SJCRH30 (cell line): Measurements from ENCODE around the gene TECTB. TPM values are rescaled to one million over a fixed set of nuclear protein-coding genes. Genes with fewer than 3 reads are reported as not detected.
A peak's percentile ranks its signal among the peaks of the same experiment; 100 is the strongest.

ENCODE experiments used
- DNase-seq, 2 experiments: peaks; one replicate each; pipeline ENCODE4 v3.0.0-alpha.2; 2015 to 2020
- H3K27ac ChIP-seq: fragments of 250-450 bp; sonication (Bioruptor Pico); 2 replicates; pipeline ENCODE4 v1.5.1; 2020; ENCODE audit warnings: mild to moderate bottlenecking, moderate library complexity
- H3K27me3 ChIP-seq: fragments of 250-450 bp; sonication (Bioruptor Pico); 2 replicates; pipeline ENCODE4 v1.5.1; 2020; ENCODE audit warnings: mild to moderate bottlenecking, moderate library complexity
- H3K36me3 ChIP-seq: fragments of 250-450 bp; sonication (Bioruptor Pico); 2 replicates; pipeline ENCODE4 v1.5.1; 2020; ENCODE audit warnings: mild to moderate bottlenecking, moderate library complexity
- H3K4me1 ChIP-seq: fragments of 250-450 bp; sonication (Bioruptor Pico); 2 replicates; pipeline ENCODE4 v1.5.1; 2020; ENCODE audit warnings: mild to moderate bottlenecking, moderate library complexity
- H3K4me3 ChIP-seq: fragments of 250-450 bp; sonication (Bioruptor Pico); 2 replicates; pipeline ENCODE4 v1.5.1; 2020; ENCODE audit warnings: mild to moderate bottlenecking, moderate library complexity
- H3K9me3 ChIP-seq: fragments of 250-450 bp; sonication (Bioruptor Pico); replicated peaks from 2 replicates; pipeline ENCODE4 v1.5.1; 2020; ENCODE audit warnings: mild to moderate bottlenecking, moderate library complexity
- total RNA-seq: library from RNA; depleted of rRNA; stranded (reverse); fragments of >200 nt; shearing (Covaris generic); gene quantifications from 2 replicates; pipeline ENCODE4 v1.2.3, GENCODE V29; 2014

The TECTB gene
- total RNA-seq, 1 experiment from 2014 or later, result not detected

GRCh38 chr10:112286837-112287818, 3.9 kb downstream of the TECTB start:
- no peaks in the 10 kb centered on the region for H3K9me3 ChIP-seq
- no peaks in the 10 kb centered on the region for H3K4me1 ChIP-seq
- no peak overlapping the region for H3K4me3 ChIP-seq
- no peak overlapping the region for H3K27ac ChIP-seq
- H3K27me3 ChIP-seq, result no peaks in the 10 kb centered on the region; the same call in 1 of the 2 replicates
- H3K36me3 ChIP-seq, result no peaks in the 10 kb centered on the region
- DNase-seq, result peak in 1 of 2 experiments; percentile 8

- H3K36me3 ChIP-seq, result no peaks in the 10 kb centered on the region
- no peaks in the 10 kb centered on the region; the same call in 1 of the 2 replicates for H3K27me3 ChIP-seq
- H3K9me3 ChIP-seq, result no peaks in the 10 kb centered on the region
- H3K4me3 ChIP-seq, result no peak overlapping the region
- no peak overlapping the region for H3K27ac ChIP-seq
- H3K4me1 ChIP-seq, result no peaks in the 10 kb centered on the region
- DNase-seq, result no peak
Measured at GRCh38 chr10:112287844-112288243, 4.6 kb downstream of the TECTB start.

GRCh38 chr10:112288486-112288885, 5.3 kb downstream of the TECTB start:
- no peaks in the 10 kb centered on the region; the same call in 1 of the 2 replicates for H3K27me3 ChIP-seq
- no peaks in the 10 kb centered on the region for H3K36me3 ChIP-seq
- no peak overlapping the region for H3K4me3 ChIP-seq
- H3K4me1 ChIP-seq, result no peaks in the 10 kb centered on the region
- no peak for DNase-seq
- no peaks in the 10 kb centered on the region for H3K9me3 ChIP-seq
- H3K27ac ChIP-seq, result no peak overlapping the region

GRCh38 chr10:112289373-112290053, 6.3 kb downstream of the TECTB start:
- Histone ChIP-seq H3K9me3 (no peaks in the 10 kb centered on the region), H3K27me3 (no peaks in the 10 kb centered on the region; the same call in 1 of the 2 replicates), H3K36me3 (no peaks in the 10 kb centered on the region), H3K27ac (no peak overlapping the region), H3K4me3 (no peak overlapping the region), H3K4me1 (no peaks in the 10 kb centered on the region)
- DNase-seq, result no peak

GRCh38 chr10:112290054-112290373, 6.8 kb downstream of the TECTB start:
- H3K27me3 ChIP-seq, result no peaks in the 10 kb centered on the region; the same call in 1 of the 2 replicates
- no peak for DNase-seq

GRCh38 chr10:112294169-112294568, 11.0 kb downstream of the TECTB start:
- H3K9me3 ChIP-seq, result no peaks in the 10 kb centered on the region
- no peak for DNase-seq
- H3K4me1 ChIP-seq, result no peaks in the 10 kb centered on the region
- H3K36me3 ChIP-seq, result no peaks in the 10 kb centered on the region
- H3K27ac ChIP-seq, result no peak overlapping the region
- no peak overlapping the region for H3K4me3 ChIP-seq
- peaks cover 6% of the 10 kb centered on the region; the same call in 1 of the 2 replicates for H3K27me3 ChIP-seq

More at GRCh38 chr10:112290054-112290373, 6.8 kb downstream of the TECTB start:
- H3K9me3 ChIP-seq, result no peaks in the 10 kb centered on the region
- no peaks in the 10 kb centered on the region for H3K4me1 ChIP-seq
- H3K4me3 ChIP-seq, result no peak overlapping the region
- no peaks in the 10 kb centered on the region for H3K36me3 ChIP-seq
- H3K27ac ChIP-seq, result no peak overlapping the region

- H3K4me3 ChIP-seq, result no peak overlapping the region
- no peak overlapping the region for H3K27ac ChIP-seq
- DNase-seq, result no peak
Measured at GRCh38 chr10:112295853-112296830, 12.9 kb downstream of the TECTB start.

GRCh38 chr10:112296908-112297331, 13.7 kb downstream of the TECTB start:
- no peak for DNase-seq
- Histone ChIP-seq H3K9me3 (no peaks in the 10 kb centered on the region), H3K4me3 (no peak overlapping the region), H3K27ac (no peak overlapping the region), H3K27me3 (peaks cover 6% of the 10 kb centered on the region; the same call in 1 of the 2 replicates), H3K36me3 (no peaks in the 10 kb centered on the region), H3K4me1 (no peaks in the 10 kb centered on the region)

More at GRCh38 chr10:112295853-112296830, 12.9 kb downstream of the TECTB start:
- no peaks in the 10 kb centered on the region for H3K9me3 ChIP-seq
- no peaks in the 10 kb centered on the region for H3K36me3 ChIP-seq
- H3K27me3 ChIP-seq, result peaks cover 6% of the 10 kb centered on the region; the same call in 1 of the 2 replicates
- no peaks in the 10 kb centered on the region for H3K4me1 ChIP-seq

- Histone ChIP-seq H3K27ac (no peak overlapping the region), H3K4me1 (no peaks in the 10 kb centered on the region), H3K9me3 (no peaks in the 10 kb centered on the region), H3K4me3 (no peak overlapping the region), H3K36me3 (no peaks in the 10 kb centered on the region), H3K27me3 (peaks cover 6% of the 10 kb centered on the region; the same call in 1 of the 2 replicates)
- DNase-seq, result no peak
Measured at GRCh38 chr10:112298581-112298980, 15.4 kb downstream of the TECTB start.

GRCh38 chr10:112299456-112299855, 16.3 kb downstream of the TECTB start:
- no peaks in the 10 kb centered on the region for H3K9me3 ChIP-seq
- no peak overlapping the region for H3K4me3 ChIP-seq
- peaks cover 6% of the 10 kb centered on the region; the same call in 1 of the 2 replicates for H3K27me3 ChIP-seq
- H3K4me1 ChIP-seq, result no peaks in the 10 kb centered on the region
- H3K27ac ChIP-seq, result no peak overlapping the region
- DNase-seq, result no peak
- H3K36me3 ChIP-seq, result no peaks in the 10 kb centered on the region

- Histone ChIP-seq H3K4me1 (no peaks in the 10 kb centered on the region), H3K36me3 (no peaks in the 10 kb centered on the region), H3K27ac (no peak overlapping the region), H3K27me3 (peaks cover 6% of the 10 kb centered on the region), H3K9me3 (no peaks in the 10 kb centered on the region), H3K4me3 (no peak overlapping the region)
- no peak for DNase-seq
Measured at GRCh38 chr10:112302335-112302734, 19.1 kb downstream of the TECTB start.

- Histone ChIP-seq H3K4me3 (no peak overlapping the region), H3K36me3 (no peaks in the 10 kb centered on the region), H3K4me1 (no peaks in the 10 kb centered on the region), H3K27ac (no peak overlapping the region), H3K27me3 (peaks cover 3% of the 10 kb centered on the region), H3K9me3 (no peaks in the 10 kb centered on the region)
- no peak for DNase-seq
Measured at GRCh38 chr10:112303528-112303927, 20.3 kb downstream of the TECTB start.

GRCh38 chr10:112304267-112304859, 21.2 kb downstream of the TECTB start:
- Histone ChIP-seq H3K4me3 (no peak overlapping the region), H3K9me3 (no peaks in the 10 kb centered on the region), H3K27ac (no peak overlapping the region), H3K4me1 (no peaks in the 10 kb centered on the region), H3K36me3 (no peaks in the 10 kb centered on the region), H3K27me3 (no peaks in the 10 kb centered on the region; the same call in 1 of the 2 replicates)
- no peak for DNase-seq
